HG02678 (cell line): Measurements from ENCODE around the gene VSTM2L.

Experiments
- ATAC-seq: cut with Tn5 transposase; IDR thresholded peaks from one replicate; pipeline ENCODE4 v1.9.1; 2021; ENCODE audit warnings: mild to moderate bottlenecking, moderate library complexity; ENCODE audit not compliant: unreplicated experiment

VSTM2L gene

GRCh38 chr20:37917461-37917860 is 14.5 kb downstream of the VSTM2L start:
- ATAC-seq = no peak

DNA sequence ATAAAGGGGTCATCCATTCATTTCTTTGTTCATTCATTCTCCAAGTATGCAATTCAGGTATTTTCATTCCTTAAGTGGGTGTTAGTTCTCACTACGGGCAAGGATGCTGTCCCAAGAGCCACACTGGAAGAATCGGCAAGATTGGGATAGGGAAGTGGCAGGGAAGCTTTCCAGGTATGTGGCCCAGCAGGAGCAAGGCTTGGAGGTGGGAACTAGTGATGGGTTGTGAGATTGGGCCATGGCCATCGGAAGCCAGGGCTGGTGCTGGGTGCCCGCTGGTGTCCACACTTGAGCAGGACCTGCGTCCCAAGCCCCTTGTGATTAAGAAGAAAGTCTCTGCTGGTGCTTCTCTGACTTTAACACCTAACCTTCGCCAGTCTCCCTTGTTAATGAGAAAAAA is 15.1 kb downstream of the VSTM2L start:
- no peak for ATAC-seq

DNA sequence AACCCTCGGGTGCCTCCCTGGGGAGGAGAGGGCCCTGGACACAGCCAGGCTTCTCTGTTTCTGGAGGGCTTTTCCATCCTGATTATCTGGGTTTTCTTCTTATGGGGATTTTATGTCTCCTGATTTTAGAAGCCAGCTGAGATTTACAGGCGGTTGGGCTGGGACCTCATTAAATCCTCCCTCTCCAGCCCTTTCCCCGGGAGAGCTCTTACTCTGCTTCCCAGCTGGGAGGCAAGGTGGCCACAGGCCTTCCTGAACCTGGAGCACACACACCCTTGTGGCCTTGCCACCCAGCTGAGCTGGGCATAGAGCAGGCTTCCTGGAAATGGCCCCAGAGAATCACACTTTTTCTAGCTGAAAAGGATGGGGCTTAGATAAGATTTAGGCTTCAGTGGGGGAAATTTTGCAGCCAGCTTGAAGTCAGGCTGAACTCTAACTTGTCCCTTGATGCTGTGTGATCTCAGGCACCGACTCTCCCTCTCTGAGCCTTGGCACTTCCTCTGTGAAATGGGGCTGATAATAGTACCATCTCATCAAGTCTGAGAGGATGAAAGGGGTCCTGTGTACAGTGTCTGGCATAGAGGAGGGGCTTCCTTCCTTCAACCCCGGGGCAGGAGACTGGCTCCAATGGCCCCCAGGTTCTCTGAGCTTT is 16.6 kb downstream of the VSTM2L start:
- no peak for ATAC-seq

GRCh38 chr20:37920270-37920669 is 17.3 kb downstream of the VSTM2L start:
- ATAC-seq = no peak

- peak; percentile 8 for ATAC-seq
Measured at GRCh38 chr20:37920679-37921322, 17.9 kb downstream of the VSTM2L start.

DNA sequence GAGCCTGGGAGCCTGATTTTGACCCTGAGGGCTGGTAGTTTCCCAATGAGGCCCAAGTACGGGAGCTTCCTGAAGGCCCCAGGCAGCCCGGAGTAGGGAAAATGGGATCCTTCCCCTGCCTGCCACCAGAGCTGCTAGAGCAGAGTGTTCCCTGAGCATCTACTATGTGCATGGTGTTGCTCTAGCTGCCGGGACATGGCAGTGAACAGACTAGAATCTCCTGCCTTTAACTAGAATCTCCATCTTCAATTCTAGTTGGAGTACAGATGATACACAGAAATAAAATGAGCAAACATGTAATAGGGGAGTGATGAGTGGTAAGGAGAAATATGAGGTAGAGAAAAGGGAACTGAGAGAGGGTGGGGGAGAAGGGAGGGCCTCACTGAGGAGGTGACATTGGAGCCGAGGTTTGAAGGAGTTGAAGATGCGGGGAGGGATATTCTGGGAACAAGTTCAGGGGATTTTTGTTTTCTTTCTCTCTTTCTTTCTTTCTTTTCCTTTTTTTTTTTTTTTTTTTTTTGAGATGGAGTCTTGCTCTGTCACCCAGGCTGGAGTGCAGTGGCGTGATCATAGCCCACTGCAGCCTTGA is 18.5 kb downstream of the VSTM2L start:
- peak; percentile 62 for ATAC-seq

DNA sequence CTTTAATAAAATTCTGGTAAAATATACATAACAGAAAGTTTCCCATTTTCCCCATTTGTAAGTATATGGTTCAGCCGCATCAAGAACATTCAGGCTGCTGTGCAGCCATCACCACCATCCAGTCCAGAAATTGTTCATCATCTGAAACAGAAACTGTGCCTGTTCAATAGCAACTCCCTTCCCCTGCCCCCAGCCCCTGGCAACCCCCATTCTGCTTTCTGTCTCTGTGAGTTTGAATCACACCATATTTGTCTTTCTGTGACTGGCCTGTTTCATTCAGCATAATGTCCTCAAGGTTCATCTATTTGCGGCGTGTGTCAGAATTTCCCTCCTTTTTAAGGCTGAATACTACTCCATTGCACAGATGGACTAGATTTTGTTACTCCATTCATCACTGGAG is 19.1 kb downstream of the VSTM2L start:
- peak; percentile 61 for ATAC-seq

- ATAC-seq = no peak
Measured at GRCh38 chr20:37925265-37926165, 22.6 kb downstream of the VSTM2L start.

GRCh38 chr20:37926612-37927011 is 23.7 kb downstream of the VSTM2L start:
- no peak for ATAC-seq

GRCh38 chr20:37927410-37928095 is 24.6 kb downstream of the VSTM2L start:
- no peak for ATAC-seq

DNA sequence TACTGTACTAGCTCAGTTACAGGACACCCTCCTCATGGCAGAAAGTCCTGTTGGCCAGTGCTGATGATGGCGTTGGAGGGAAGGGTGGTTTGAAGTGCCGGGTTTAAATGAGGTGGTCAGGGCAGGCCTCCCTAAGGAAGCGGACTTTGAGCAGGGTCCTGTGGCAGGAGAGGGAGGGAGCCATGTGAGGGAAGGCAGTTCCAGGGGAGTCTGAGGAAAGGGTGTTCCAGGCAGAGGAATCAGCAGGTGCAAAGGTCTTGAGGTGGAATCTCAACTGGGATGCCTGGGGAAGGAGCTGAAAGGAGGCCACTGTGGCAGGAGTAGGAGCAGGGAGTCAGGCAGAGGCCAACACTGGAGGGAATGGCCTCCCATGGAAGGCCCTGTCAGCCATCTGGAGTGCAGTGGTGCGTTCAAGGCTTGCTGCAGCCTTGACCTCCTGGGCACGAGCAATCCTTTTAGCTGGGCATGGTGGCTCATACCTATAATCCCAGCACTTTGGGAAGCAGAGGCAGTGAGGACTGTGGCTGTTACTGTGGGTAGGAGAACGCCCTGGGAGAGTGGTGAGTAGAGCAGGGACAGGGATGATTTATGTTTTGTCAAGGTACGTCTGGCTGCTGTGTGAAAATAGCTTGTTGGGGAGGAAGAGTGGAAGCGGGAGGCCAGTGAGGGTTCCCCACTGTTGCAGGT is 26.2 kb downstream of the VSTM2L start:
- ATAC-seq = no peak

DNA sequence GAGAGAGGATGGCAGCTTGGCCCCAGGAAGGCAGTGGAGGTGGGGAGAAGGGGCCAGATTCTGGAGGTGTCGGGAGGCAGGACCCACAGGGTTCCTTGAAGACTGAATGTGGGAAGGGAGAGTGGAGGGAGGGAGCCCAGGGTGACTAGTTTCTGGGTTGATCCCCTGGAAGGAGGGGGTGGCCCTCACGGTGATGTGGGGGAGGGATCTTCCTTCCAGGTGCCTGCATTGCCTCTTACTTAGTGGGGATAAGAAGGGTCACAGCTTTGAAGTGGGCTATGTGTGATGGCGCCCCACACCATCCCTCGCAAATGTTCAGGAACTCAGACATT is 26.7 kb downstream of the VSTM2L start:
- ATAC-seq = no peak

DNA sequence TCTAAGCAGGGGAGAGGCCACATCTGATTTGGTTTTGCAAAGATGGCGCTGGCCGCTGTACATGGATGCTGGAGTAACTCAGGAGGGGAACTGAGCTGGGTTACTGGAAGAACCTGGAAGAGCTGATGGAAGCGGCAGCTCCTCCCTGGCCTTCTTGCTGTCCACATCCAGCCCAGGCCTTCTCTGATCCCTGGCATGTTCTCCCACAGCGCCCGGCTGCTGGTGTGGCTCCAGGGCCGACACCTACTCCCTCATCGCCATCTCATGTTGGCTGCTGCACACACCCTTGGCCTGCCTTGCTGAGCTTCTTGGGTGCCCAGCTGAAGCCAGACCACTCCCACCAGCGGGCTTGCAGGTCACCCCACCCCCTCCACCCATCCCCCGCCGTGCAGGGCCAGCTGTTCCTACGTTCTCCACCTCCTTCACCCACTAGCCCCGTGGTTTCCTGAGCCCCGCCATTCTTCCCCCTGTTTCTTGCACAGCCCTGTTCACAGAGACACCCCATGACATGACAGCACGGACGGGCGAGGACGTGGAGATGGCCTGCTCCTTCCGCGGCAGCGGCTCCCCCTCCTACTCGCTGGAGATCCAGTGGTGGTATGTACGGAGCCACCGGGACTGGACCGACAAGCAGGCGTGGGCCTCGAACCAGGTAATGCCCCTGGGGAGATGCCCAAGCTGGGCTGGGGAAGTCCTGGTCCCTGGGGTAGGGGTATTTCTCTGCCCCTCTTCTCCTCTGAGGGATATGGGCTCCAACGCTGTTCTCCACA is 28.4 kb downstream of the VSTM2L start:
- no peak for ATAC-seq

GRCh38 chr20:37932074-37932473 is 29.1 kb downstream of the VSTM2L start:
- no peak for ATAC-seq

- no peak for ATAC-seq
Measured at GRCh38 chr20:37932919-37933318, 30.0 kb downstream of the VSTM2L start.

- ATAC-seq = no peak
Measured at GRCh38 chr20:37933786-37934633, 31.1 kb downstream of the VSTM2L start.

DNA sequence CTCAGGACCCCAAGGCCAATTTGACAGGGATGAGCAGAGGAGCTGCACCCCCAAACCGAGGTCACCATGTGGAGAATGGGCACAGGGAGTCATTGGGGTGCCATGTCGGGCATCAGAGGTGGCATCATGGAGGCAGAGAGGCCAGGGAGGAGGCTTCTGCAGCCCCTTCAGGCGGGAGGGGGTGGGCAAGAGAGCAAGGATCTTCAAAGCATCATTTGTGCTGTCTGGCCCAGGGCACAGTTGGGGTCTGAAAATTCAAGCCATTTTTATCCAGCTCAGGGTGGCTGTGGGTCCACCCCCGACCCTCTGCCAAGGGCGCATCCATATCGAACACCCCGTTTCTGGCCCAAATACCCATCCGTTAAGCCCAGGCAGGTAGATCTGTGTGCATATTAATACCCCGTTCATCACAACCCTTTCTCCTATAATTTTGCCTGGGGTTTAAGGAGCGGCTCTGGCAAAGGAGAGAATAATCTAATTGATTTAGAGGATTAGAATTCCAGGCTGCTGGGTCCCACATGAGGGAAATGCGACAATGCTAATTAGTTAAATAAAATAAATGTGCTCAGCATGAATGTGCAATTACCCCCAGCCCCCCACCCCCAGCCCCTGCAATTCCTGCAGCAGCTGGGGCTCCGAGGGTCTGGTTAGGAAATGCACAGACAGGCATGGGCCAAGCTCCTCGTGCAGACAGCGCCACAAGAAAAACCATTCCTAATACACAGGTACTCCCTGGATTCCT is 31.9 kb downstream of the VSTM2L start:
- ATAC-seq = no peak

DNA sequence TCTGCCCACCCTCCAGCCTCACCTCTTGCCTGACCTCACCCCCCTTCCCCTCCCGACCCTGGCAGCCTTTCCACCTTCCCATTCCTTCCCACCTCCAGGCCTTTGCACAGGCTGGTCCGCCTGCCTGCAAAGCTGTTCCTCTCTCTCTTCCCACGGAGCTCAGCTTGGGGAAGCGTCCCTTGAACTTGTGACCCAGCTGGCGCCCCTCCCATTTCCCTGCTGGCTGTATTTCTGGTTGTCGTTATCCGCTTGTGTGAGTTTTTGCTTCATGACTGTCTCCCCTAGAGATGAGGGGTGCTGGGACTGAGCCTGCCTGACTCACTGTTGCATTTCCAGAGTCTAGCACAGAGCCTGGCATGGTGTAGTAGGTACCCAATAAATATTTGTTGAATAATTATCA is 32.5 kb downstream of the VSTM2L start:
- ATAC-seq = no peak
